Fibroblast of lung (primary cell): ENCODE measurements around the gene TIAM1.

Experiments
- CTCF ChIP-seq, 2 donors: IDR thresholded peaks in 1 of 2; conservative IDR thresholded peaks in 1 of 2; 1 replicate in 1 of 2; 2 replicates in 1 of 2; pipeline ENCODE4 v1.5.1; 2011 to 2012; ENCODE audit warnings: low read length in 2 of 2, control low read depth in 1 of 2, inconsistent platforms in 1 of 2, low read depth in 1 of 2, mild to moderate bottlenecking in 1 of 2
- EZH2 ChIP-seq: IDR thresholded peaks from 2 replicates; pipeline ENCODE4 v1.5.1; 2012; ENCODE audit warnings: low read length, control low read depth, mild to moderate bottlenecking; ENCODE audit errors: missing control alignments

DNA sequence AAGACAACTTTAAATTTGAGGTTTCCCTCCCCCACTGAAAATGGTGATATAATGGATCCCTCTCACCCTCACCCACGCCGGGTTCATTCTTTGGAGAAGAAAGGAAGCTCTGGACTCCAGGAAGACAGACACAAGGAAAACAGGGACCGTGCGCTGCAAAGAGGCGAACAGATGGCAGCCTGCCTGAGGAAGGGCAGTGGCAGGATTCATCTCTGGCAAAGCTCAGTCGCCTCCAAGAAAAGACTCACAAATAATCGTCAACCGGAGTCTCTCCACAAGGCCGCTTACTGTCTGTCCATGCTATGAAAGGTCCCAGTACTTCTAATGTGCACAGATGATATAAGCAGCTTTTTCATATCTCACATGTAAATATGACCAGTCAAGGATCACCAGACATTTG lies 110.3 kb downstream of the TIAM1 start:
- TF ChIP-seq CTCF (conservative IDR thresholded peaks at IDR 0.05 in 1 of 2, IDR thresholded peaks at IDR 0.05 in 1 of 2; ENCODE audit: low read depth in 1 of 2, low read length in 2 of 2) = no peak
- no peak for TF ChIP-seq EZH2
